HepG2 (cell line): ENCODE results near the gene NADK2. TPM values are rescaled to one million over a fixed set of nuclear protein-coding genes. Genes with fewer than 3 reads are reported as not detected.

Experiments
- ARNT2 ChIP-seq: sonication (generic); formaldehyde crosslinking; IDR thresholded peaks from 2 replicates; pipeline ENCODE4 v1.8.0; 2022; ENCODE audit warnings: mild to moderate bottlenecking, low read depth, missing genetic modification reagents, moderate library complexity
- EED ChIP-seq: sonication (generic); formaldehyde crosslinking; IDR thresholded peaks from 2 replicates; pipeline ENCODE4 v1.5.0; 2020; ENCODE audit warnings: mild to moderate bottlenecking, missing genetic modification reagents
- MED1 ChIP-seq: sonication (generic); formaldehyde crosslinking; IDR thresholded peaks from 2 replicates; pipeline ENCODE4 v1.4.0; 2020; ENCODE audit warnings: missing genetic modification reagents
- RFX3 ChIP-seq: IDR thresholded peaks from 2 replicates; pipeline ENCODE4 v1.6.1; 2016; ENCODE audit warnings: missing biosample characterization, missing genetic modification reagents
- TMF1 ChIP-seq: sonication (generic); formaldehyde crosslinking; IDR thresholded peaks from 2 replicates; pipeline ENCODE4 v1.8.1; 2022; ENCODE audit warnings: low read depth, missing genetic modification reagents
- ZNF292 ChIP-seq: sonication (generic); formaldehyde crosslinking; IDR thresholded peaks from 2 replicates; pipeline ENCODE4 v1.8.1; 2022; ENCODE audit warnings: mild to moderate bottlenecking, low read depth, missing genetic modification reagents, borderline replicate concordance
- ZNF3 ChIP-seq: IDR thresholded peaks from 2 replicates; pipeline ENCODE4 v1.7.0; 2017; ENCODE audit warnings: inconsistent platforms
- polyA plus RNA-seq, 8 experiments: library from polyadenylated mRNA; depleted of rRNA in 3 of 8; stranded (reverse) in 7 of 8; unstranded in 1 of 8; fragments of >200 nt; fragmentation: Illumina TruSeq in 4 of 8; extraction: Trizol in 4 of 8; gene quantifications; 2 replicates each; pipeline versions ENCODE4 v1.2.1 to v1.2.3, GENCODE V29; 2011 to 2016; ENCODE audit warnings: low read depth in 4 of 8, missing spikeins in 1 of 8, mixed read lengths in 1 of 8; ENCODE audit not compliant: insufficient read depth in 1 of 8
- total RNA-seq, 5 experiments: library from RNA; depleted of rRNA; stranded (reverse); fragments of >200 nt; fragmentation: Illumina TruSeq; extraction: Trizol; gene quantifications; 2 replicates each; pipeline ENCODE4 v1.2.3, GENCODE V29; 2016; ENCODE audit warnings: low read depth in 1 of 5
- TF ChIP-seq, protein P1 (sequence below): sonication (generic); formaldehyde crosslinking; IDR thresholded peaks from 2 replicates; pipeline ENCODE4 v1.5.0; 2020; ENCODE audit warnings: mild to moderate bottlenecking, missing genetic modification reagents, moderate library complexity
- TF ChIP-seq, protein P2 (sequence below): sonication (generic); formaldehyde crosslinking; IDR thresholded peaks from 2 replicates; pipeline ENCODE4 v1.4.0; 2020; ENCODE audit warnings: missing genetic modification reagents
- TF ChIP-seq, protein P3 (sequence below): sonication (generic); formaldehyde crosslinking; IDR thresholded peaks from 2 replicates; pipeline ENCODE4 v1.8.0; 2022; ENCODE audit warnings: missing genetic modification reagents, mild to moderate bottlenecking, moderate library complexity, borderline replicate concordance
- TF ChIP-seq, protein P4 (sequence below): sonication (generic); formaldehyde crosslinking; IDR thresholded peaks from 2 replicates; pipeline ENCODE4 v1.9.0; 2021; ENCODE audit warnings: missing genetic modification reagents, borderline replicate concordance

The NADK2 gene
- total and polyA plus RNA-seq, 2 of the 13 experiments (the other 11 are each of a cell fraction or from before 2014, with no cell fraction given): 13.9 to 71.4 TPM

- TF ChIP-seq, protein P1, sequence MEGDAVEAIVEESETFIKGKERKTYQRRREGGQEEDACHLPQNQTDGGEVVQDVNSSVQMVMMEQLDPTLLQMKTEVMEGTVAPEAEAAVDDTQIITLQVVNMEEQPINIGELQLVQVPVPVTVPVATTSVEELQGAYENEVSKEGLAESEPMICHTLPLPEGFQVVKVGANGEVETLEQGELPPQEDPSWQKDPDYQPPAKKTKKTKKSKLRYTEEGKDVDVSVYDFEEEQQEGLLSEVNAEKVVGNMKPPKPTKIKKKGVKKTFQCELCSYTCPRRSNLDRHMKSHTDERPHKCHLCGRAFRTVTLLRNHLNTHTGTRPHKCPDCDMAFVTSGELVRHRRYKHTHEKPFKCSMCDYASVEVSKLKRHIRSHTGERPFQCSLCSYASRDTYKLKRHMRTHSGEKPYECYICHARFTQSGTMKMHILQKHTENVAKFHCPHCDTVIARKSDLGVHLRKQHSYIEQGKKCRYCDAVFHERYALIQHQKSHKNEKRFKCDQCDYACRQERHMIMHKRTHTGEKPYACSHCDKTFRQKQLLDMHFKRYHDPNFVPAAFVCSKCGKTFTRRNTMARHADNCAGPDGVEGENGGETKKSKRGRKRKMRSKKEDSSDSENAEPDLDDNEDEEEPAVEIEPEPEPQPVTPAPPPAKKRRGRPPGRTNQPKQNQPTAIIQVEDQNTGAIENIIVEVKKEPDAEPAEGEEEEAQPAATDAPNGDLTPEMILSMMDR (CRISPR knock-in tag): no peak
- TF ChIP-seq, protein P2, sequence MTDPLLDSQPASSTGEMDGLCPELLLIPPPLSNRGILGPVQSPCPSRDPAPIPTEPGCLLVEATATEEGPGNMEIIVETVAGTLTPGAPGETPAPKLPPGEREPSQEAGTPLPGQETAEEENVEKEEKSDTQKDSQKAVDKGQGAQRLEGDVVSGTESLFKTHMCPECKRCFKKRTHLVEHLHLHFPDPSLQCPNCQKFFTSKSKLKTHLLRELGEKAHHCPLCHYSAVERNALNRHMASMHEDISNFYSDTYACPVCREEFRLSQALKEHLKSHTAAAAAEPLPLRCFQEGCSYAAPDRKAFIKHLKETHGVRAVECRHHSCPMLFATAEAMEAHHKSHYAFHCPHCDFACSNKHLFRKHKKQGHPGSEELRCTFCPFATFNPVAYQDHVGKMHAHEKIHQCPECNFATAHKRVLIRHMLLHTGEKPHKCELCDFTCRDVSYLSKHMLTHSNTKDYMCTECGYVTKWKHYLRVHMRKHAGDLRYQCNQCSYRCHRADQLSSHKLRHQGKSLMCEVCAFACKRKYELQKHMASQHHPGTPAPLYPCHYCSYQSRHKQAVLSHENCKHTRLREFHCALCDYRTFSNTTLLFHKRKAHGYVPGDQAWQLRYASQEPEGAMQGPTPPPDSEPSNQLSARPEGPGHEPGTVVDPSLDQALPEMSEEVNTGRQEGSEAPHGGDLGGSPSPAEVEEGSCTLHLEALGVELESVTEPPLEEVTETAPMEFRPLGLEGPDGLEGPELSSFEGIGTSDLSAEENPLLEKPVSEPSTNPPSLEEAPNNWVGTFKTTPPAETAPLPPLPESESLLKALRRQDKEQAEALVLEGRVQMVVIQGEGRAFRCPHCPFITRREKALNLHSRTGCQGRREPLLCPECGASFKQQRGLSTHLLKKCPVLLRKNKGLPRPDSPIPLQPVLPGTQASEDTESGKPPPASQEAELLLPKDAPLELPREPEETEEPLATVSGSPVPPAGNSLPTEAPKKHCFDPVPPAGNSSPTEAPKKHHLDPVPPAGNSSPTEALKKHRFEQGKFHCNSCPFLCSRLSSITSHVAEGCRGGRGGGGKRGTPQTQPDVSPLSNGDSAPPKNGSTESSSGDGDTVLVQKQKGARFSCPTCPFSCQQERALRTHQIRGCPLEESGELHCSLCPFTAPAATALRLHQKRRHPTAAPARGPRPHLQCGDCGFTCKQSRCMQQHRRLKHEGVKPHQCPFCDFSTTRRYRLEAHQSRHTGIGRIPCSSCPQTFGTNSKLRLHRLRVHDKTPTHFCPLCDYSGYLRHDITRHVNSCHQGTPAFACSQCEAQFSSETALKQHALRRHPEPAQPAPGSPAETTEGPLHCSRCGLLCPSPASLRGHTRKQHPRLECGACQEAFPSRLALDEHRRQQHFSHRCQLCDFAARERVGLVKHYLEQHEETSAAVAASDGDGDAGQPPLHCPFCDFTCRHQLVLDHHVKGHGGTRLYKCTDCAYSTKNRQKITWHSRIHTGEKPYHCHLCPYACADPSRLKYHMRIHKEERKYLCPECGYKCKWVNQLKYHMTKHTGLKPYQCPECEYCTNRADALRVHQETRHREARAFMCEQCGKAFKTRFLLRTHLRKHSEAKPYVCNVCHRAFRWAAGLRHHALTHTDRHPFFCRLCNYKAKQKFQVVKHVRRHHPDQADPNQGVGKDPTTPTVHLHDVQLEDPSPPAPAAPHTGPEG (CRISPR knock-in tag): no peak
- TF ChIP-seq, protein P3, sequence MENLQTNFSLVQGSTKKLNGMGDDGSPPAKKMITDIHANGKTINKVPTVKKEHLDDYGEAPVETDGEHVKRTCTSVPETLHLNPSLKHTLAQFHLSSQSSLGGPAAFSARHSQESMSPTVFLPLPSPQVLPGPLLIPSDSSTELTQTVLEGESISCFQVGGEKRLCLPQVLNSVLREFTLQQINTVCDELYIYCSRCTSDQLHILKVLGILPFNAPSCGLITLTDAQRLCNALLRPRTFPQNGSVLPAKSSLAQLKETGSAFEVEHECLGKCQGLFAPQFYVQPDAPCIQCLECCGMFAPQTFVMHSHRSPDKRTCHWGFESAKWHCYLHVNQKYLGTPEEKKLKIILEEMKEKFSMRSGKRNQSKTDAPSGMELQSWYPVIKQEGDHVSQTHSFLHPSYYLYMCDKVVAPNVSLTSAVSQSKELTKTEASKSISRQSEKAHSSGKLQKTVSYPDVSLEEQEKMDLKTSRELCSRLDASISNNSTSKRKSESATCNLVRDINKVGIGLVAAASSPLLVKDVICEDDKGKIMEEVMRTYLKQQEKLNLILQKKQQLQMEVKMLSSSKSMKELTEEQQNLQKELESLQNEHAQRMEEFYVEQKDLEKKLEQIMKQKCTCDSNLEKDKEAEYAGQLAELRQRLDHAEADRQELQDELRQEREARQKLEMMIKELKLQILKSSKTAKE: peak; percentile 32; the same call in 1 of the 2 replicates
- peak; percentile 44; the same call in 1 of the 2 replicates for TF ChIP-seq ARNT2 (CRISPR knock-in tag)
- peak; percentile 57; the same call in 1 of the 2 replicates for TF ChIP-seq ZNF292 (CRISPR knock-in tag)
- TF ChIP-seq, protein P4, sequence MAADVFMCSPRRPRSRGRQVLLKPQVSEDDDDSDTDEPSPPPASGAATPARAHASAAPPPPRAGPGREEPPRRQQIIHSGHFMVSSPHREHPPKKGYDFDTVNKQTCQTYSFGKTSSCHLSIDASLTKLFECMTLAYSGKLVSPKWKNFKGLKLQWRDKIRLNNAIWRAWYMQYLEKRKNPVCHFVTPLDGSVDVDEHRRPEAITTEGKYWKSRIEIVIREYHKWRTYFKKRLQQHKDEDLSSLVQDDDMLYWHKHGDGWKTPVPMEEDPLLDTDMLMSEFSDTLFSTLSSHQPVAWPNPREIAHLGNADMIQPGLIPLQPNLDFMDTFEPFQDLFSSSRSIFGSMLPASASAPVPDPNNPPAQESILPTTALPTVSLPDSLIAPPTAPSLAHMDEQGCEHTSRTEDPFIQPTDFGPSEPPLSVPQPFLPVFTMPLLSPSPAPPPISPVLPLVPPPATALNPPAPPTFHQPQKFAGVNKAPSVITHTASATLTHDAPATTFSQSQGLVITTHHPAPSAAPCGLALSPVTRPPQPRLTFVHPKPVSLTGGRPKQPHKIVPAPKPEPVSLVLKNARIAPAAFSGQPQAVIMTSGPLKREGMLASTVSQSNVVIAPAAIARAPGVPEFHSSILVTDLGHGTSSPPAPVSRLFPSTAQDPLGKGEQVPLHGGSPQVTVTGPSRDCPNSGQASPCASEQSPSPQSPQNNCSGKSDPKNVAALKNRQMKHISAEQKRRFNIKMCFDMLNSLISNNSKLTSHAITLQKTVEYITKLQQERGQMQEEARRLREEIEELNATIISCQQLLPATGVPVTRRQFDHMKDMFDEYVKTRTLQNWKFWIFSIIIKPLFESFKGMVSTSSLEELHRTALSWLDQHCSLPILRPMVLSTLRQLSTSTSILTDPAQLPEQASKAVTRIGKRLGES: 0 out of 2 replicates have a peak, but pooled peaks have one; percentile 37
- TF ChIP-seq ZNF3: no peak
- TF ChIP-seq RFX3: no peak
- TF ChIP-seq EED: no peak
- 0 out of 2 replicates have a peak, but pooled peaks have one; percentile 37 for TF ChIP-seq TMF1 (CRISPR knock-in tag)
- peak; percentile 46; the same call in 1 of the 2 replicates for TF ChIP-seq MED1
Measured at GRCh38 chr5:36151434-36152323, 90.0 kb downstream of the NADK2 start, which contains the start of the genes LMBRD2 and SKP2 (continued).
